Globus pallidus (tissue), 1 donor: Measurements from ENCODE around the gene MAMDC4.
"Not testable (repeated sequence)": the region's sequence is repeated elsewhere in the genome, so short reads cannot be mapped to it uniquely, and the experiment has no call there.

Experiments
- DNase-seq: peaks from one replicate; pipeline ENCODE4 v3.0.0-alpha.2; 2015; ENCODE audit warnings: low spot score

The MAMDC4 gene

DNA sequence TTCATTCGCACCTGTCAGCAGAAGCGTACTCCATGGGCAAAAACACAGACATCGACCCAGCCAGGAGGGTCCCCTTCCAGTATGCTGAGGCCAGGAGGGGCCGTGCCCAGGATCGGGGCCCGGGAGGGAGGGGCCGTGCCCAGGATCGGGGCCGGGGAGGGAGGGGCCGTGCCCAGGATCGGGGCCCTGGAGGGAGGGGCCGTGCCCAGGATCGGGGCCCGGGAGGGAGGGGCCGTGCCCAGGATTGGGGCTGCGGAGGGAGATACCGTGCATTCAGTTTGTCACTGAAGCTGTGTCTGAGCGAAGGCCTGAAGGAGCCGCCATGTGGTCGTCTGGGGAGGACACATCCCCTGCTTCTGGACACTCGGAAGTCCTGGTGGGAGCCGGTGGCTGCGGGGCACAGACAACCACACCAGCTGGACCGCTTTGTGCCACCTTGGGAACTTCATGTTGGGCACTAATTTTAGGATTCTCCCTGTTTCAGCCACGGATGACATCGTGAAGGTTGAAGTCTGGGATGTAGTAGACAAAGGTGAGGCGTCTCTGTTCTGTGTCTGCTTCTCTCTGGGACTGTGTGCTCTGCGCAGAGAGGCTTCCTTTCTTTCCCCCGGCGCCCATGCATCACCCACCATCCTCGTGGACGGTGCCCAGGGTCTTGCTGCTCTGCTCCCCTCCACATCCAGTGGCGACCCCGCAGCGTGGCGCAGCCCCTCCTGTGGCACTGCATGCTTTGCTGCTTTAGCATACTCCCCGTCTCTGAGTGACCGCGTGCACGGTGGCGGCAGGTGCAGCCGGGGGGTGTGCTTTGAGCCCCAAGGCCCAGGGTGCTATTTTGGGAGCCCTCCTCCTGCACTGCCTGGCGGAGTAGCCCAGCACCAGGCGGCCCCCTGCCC lies 26.6 kb upstream of the MAMDC4 start:
- no peak for DNase-seq

- DNase-seq = no peak
These were observed 26.0 kb upstream of the MAMDC4 start for GRCh38 chr9:136826188-136826541.

GRCh38 chr9:136826703-136827582 lies 25.2 kb upstream of the MAMDC4 start:
- no peak for DNase-seq

DNA sequence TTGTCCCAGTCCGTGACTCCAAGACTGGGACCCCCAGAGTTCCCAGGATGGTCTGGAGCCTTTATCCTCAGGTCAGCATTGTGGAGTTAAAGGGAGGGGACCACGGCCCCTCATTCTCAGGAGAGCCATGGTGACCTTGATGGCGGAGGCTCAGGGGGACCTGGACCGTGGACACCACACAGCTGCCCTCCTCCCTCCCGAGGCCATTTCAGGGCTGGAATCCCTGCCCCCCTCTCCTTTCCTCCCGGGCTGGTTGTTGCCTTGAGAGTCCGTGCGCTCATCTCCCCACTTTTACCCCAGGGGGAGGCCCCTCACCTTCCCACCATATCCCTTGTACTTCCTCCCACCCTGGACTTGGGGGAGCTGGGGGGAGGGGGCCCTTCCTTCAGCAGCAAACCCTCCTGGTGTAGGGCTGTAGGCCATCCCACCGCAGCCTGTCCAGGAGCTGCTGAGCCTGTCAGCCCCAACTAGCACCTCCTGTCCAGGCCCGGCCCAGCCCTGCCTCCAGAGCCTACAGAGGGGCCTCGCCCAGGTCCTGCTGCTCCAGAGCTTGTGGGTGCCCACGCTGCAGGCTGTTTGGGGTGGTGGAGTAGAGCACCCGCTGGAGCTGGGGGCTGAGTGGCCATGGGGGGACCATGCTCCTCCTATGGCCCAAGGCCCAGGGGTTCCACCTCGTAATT lies 24.2 kb upstream of the MAMDC4 start:
- DNase-seq = no peak

DNA sequence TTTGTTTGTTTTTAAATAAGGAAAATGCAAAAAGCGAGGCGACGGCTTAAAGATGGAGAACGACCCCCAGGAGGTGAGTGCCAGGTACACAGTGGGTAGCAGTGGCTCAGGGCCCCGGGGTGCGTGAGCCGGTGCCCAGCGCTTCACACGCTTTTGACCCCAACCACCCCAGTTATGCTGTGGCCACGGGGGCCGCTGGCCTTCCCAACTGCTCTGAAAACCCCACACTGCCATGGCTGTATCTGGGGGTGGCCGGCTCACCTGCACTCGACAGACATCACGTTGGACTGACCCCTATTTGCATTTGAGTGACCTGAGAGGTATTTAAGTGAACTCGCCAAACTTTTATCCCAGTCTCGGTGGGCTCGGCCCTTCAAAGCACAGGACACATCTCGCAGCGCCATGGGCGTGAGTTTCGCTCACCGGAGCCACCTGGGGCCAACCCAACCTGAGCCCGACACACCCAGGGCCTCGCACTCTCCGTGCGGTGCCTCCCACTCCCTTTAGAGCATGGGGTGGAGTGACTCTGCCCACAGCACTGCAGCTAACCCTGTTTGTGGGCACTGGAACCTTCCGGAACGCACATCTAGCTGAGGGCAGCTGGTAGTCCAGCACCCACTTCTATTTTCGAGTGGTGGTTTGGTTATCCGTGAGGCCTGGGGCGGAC lies 23.5 kb upstream of the MAMDC4 start:
- no peak for DNase-seq

DNA sequence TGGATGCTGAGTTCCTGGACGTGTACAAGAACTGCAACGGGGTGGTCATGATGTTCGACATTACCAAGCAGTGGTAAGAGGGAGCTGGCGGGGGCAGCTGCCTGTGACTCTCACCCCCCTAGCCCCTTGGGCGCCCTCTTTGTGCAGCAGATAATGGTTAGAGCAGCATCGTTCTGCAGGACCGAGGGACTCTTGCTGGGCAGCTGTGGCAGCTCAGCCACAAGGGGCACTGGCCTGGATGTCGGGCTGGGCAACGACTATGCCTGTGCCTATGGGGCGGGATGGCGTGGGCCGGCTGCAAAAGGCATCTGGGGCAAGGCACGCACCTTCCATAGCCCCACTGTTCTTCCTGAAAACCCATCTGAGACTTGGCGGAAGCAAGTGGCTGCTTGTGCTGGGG lies 22.7 kb upstream of the MAMDC4 start:
- no peak for DNase-seq

DNA sequence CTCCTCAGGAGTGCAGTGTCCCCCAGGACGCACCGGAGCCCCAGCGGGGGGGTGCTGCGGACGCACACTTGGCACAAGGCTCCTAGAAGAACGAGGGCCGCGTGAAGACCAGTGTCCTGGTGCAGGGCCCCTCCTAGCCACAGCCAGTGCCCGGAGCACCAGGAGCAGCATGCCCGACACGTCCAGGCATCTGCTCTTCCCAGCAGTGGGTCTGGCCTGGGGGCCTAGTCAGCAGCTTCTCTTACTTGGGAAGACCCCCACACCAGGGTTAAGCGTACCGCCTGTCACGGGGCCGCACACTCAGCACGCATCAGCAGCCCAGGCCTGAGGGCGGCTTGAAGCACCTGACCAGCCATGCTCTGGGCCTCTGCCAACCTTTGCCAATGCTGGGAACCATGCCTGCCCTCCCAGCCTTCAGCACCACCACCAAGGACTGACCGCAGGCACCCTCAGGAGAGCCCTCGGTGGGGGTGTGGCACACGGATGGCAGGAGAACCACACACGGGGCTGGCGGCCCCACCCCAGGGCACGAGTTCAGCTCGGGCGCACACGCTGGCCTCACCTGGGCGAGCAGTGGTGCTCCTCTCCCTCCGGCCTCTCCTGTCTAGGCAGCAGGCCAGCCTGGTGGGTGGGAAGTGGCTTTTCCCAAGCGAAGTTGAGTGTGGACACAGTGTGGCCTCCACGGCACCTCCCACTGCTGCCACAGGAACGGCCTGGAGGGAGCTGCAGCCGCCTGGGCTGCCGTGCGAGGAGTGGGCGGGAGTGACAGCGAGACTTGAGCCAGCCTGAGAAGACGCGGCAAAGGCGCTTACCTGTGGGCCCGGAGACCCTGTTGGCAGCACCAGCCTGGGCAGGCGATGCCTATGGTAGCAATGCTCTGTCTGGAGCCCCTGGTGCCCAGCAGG lies 21.9 kb upstream of the MAMDC4 start:
- DNase-seq = no peak

DNA sequence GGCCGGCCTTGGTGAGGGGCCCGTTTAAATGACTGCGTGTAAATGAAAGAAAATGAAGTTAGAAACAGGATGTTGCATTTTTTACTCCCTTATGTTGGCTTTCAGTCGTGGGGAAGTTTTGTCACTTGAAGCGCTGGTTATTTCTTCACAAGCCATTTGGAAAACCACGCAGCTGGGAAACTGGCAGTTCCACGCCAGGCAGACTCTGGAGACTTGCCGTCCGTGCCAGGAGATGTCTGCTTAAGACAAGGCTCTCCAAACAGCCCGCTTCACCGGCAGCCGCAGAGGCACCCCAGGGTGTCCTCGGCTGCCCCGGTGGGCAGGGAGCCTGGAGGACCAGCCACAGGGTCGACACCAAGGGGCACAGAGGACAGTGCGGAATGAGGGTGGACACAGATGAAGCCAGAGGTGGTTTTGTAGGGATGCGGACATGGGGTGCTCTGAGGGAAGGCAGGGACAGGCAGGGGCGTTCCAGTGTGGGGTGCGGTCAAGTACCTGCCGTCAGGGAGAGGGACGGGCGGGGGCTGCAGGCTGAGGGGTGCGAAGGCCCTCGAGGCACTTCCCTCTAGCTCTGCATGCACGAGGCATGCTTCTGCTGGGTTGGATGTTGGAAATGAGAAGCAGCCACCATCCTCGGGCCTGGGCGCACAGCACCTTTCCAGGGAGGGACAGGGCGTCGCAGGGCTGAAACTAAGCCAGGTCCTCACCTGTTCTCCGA lies 21.0 kb upstream of the MAMDC4 start:
- no peak for DNase-seq

DNA sequence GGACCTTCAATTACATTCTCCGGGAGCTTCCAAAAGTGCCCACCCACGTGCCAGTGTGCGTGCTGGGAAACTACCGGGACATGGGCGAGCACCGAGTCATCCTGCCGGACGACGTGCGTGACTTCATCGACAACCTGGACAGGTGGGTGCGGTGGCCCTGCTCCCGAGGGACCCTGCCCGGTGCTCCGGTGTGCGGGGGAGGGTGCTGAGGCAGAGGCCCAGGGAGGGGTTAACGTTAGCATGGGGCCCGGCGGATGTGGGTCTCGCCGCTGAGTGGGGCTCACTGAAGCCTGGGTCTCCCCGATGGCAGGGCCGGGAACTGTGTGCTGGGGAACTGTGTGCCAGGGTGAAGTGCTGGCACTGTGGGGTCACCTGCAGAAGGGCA lies 20.4 kb upstream of the MAMDC4 start:
- no peak for DNase-seq

- DNase-seq = no peak
These were observed 19.6 kb upstream of the MAMDC4 start for GRCh38 chr9:136832581-136832980.

DNA sequence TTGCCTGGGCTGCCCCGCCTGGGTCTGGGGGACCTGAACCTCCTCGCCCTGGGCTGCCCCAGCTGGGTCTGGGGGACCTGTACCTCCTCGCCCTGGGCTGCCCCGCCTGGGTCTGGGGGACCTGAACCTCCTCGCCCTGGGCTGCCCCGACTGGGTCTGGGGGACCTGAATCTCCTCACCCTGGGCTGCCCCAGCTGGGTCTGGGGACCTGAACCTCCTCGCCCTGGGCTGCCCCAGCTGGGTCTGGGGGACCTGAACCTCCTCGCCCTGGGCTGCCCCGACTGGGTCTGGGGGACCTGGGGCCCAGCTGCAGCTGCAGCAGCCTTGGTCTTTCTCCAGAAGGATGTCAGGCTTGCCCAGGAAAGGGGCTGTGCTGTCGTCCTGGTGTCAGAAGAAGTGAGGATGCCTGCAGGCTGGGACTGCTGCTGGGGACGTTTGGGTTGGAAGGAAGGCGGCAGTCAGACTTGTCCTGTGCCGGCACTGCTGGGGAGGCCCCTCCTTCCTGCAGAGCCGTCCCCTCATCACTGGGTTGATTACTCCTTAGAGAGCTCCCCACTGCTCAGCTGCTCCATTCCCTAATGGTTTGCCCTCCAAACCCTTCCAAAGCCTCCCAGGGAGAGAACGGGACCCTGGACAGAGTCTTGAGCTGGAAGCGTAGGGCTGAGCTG lies 18.6 kb upstream of the MAMDC4 start:
- not testable (repeated sequence) for DNase-seq

DNA sequence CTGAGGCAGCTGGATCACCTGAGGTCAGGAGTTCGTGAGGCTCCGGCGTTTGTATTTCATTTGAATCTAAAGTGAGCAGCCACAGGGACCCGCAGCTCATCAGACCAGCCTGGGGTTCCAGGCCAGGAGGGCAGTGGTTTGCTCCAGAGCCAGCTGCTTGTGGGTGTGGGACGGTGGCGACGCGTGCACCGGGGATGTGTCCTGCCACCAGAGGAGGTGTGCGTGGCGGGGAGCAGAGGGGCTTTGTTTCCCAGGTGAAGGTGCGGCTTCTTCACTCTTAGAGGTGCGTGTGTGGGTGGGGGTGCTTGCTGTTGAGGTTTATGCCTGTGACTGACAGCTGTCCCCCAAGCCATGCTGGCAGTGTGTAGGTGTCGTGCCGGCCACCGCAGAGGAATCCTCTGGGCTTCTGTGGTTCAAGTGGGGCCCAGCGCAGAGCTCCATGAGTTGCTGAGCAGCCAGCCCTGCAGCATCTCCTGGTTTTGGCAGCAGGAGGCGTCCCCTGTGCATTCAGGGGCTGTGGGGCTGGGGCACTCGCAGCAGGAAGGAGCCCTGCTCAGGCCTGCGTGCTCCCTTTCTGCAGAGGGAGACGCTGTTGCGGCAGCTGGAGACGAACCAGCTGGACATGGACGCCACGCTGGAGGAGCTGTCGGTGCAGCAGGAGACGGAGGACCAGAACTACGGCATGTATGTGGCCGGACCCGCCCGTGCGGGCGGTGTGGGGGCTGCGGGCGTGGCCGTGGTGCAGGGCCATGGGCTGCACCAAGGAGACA lies 16.8 kb upstream of the MAMDC4 start:
- no peak for DNase-seq

DNA sequence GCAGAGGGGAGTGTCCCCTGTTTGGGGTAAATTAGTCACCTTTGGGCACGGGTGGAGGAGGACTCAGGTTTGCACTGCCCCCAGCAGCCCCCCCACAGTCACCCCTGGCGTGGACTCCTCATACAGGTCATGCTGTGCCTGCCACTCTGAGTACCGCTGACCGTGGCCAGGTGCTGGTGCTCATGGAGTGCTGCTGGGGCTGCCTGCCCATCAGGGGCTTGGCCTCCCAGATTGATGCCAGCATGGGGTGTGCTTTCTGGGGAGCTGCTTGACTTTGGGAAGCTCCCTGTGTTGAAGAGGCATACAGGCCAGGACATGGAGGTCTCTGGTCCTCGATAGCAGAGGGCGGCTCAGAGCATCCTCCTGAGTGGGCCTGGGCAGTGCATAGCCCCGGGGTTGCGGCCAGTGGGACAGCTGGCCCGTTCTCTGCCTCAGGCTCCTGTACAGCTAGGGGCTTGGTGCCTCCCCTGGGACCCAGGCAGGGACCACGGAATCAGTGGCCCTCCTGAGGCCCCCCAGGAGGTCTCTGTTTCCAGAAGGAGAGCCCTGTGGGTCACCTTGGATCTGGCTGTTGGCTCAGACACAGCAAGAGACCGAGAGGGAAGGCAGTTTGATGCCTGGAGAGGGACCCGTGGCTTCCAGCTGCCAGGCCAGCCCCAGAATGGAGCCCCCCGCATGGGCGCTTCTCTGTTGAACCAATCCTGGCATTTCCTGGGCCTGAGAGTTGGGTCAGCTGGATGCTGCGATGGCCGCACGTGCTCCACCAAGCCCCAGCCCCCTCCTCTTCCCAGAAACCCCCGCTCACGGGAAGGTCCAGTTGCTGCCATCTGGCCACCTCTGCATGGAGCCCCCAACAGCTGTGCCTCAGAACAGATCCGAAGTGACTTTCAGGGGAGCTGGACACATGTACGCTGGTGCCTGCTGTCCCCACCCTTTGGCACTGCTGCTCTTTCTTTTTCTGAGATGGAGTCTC lies 15.9 kb upstream of the MAMDC4 start:
- DNase-seq = no peak

GRCh38 chr9:136837146-136837855 lies 14.8 kb upstream of the MAMDC4 start:
- no peak for DNase-seq

- not testable (repeated sequence) for DNase-seq
These were observed 14.3 kb upstream of the MAMDC4 start for GRCh38 chr9:136837856-136838277.

- no peak for DNase-seq
These were observed 13.6 kb upstream of the MAMDC4 start for GRCh38 chr9:136838314-136839228.
